BLaER1 treated with 17β-estradiol and CSF1 and Interleukin-3, amounts not matched to agents 10 nM and 100 nM (cell line): Measurements from ENCODE around the gene RPH3AL.

Source experiments
- H3K27ac ChIP-seq, 11 experiments: shearing (Covaris generic); formaldehyde crosslinking; 2 replicates each; pipeline ENCODE4 v1.8.1; 2022
- H3K27me3 ChIP-seq, 11 experiments: shearing (Covaris generic); formaldehyde crosslinking; 2 replicates each; pipeline ENCODE4 v1.8.1; 2022
- H3K36me3 ChIP-seq, 11 experiments: shearing (Covaris generic); formaldehyde crosslinking; 2 replicates each; pipeline ENCODE4 v1.8.1; 2022
- H3K4me1 ChIP-seq, 10 experiments: shearing (Covaris generic); formaldehyde crosslinking; 2 replicates each; pipeline ENCODE4 v1.8.1; 2022
- H3K4me2 ChIP-seq, 11 experiments: shearing (Covaris generic); formaldehyde crosslinking; 2 replicates each; pipeline ENCODE4 v1.8.1; 2022
- H3K4me3 ChIP-seq, 10 experiments: shearing (Covaris generic); formaldehyde crosslinking; 2 replicates each; pipeline ENCODE4 v1.8.1; 2022
- H3K9ac ChIP-seq, 11 experiments: shearing (Covaris generic); formaldehyde crosslinking; 2 replicates each; pipeline ENCODE4 v1.8.1; 2022
- H3K9me3 ChIP-seq, 11 experiments: shearing (Covaris generic); formaldehyde crosslinking; replicated peaks in 1 of 11; 2 replicates each; pipeline ENCODE4 v1.8.1; 2022
- H4K20me1 ChIP-seq, 11 experiments: shearing (Covaris generic); formaldehyde crosslinking; 2 replicates each; pipeline ENCODE4 v1.8.1; 2022
- Cebpa-rat ChIP-seq, 11 experiments: shearing (Covaris generic); IDR thresholded peaks; 2 replicates each; pipeline ENCODE4 v1.8.1; 2022

The RPH3AL gene

GRCh38 chr17:233473-233941 is 119.1 kb downstream of the RPH3AL start:
- no peaks in the 10 kb centered on the region for H3K9me3 ChIP-seq
- H3K36me3 ChIP-seq, result no peaks in the 10 kb centered on the region
- peaks cover 80 to 99% (median 90%) of the 10 kb centered on the region in 10 experiments for H3K4me1 ChIP-seq
- peak overlapping the region in 10 of 11 experiments; percentile 13 to 64 (median 52); a peak in 16 of 22 replicates for H3K27ac ChIP-seq
- peaks cover 0 to 7% (median 0%) of the 10 kb centered on the region in 11 experiments; a peak in 1 of 22 replicates for H3K27me3 ChIP-seq
- H3K4me3 ChIP-seq, result peak overlapping the region in 2 of 10 experiments; percentile 20 to 27; a peak in 2 of 20 replicates
- peak overlapping the region; percentile 72 to 92 (median 90) for H3K4me2 ChIP-seq
- peak overlapping the region in 5 of 11 experiments; percentile 0 to 46 (median 26); a peak in 6 of 22 replicates for H3K9ac ChIP-seq
- peaks cover 0 to 13% (median 0%) of the 10 kb centered on the region in 11 experiments; a peak in 3 of 22 replicates for H4K20me1 ChIP-seq
- TF ChIP-seq Cebpa-rat (IDR thresholded peaks at IDR 0.05), result no peak

- Histone ChIP-seq H3K9me3 (no peaks in the 10 kb centered on the region), H3K27ac (peak overlapping the region in 5 of 11 experiments; percentile 0 to 61 (median 42); a peak in 6 of 22 replicates), H3K4me2 (peak overlapping the region; percentile 72 to 92 (median 90)), H3K27me3 (peaks cover 0 to 7% (median 0%) of the 10 kb centered on the region in 11 experiments; a peak in 1 of 22 replicates), H3K4me3 (0 out of 20 replicates have a peak overlapping the region, but pooled peaks of 1 of the 10 experiments have one; percentile 6), H3K36me3 (no peaks in the 10 kb centered on the region), H4K20me1 (peaks cover 0 to 18% (median 0%) of the 10 kb centered on the region in 11 experiments; a peak in 3 of 22 replicates), H3K9ac (peak overlapping the region in 5 of 11 experiments; percentile 10 to 64 (median 54); a peak in 5 of 22 replicates), H3K4me1 (peaks cover 80 to 99% (median 90%) of the 10 kb centered on the region in 10 experiments)
- no peak for TF ChIP-seq Cebpa-rat (IDR thresholded peaks at IDR 0.05)
Observed at GRCh38 chr17:231966-232807, 120.4 kb downstream of the RPH3AL start.

DNA sequence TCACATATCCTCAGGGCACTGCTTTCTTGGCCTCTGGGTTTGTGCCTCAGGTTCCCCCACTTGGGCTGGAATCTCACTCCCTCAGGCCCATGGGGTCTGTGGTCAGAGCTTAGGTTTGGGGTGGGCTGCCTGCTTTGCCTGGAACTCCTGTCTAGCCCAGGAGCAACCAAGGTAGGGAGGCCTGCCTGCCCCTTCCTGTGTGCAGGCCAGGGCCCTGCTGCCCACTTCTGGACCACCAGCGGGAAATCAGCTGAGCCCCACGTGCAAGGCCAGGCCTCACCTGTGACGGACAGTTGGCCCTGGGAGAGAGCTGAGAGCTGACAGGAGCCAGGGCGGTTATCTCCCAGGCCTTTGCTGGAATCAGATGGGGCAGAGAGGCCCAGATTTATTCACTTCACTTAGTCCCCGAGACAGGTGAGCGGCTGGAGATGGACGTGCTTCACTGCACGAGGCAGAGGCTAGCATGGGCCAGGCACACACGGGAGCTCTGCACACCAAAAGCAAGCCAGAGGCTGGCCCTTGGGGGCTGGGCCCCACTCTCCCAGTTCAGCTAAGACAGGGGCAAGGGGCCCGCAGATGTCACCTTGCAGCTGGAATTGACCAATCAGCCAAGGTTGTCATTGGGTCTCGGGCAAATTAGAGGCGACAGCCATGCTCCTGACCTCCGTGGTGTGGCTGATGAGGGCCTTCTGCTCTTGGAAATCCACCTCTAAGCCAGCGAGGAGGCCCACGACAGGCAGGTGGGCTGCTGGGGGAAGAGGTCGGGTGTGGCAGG is 121.2 kb downstream of the RPH3AL start:
- Histone ChIP-seq H4K20me1 (peaks cover 0 to 18% (median 0%) of the 10 kb centered on the region in 11 experiments; a peak in 3 of 22 replicates), H3K36me3 (no peaks in the 10 kb centered on the region), H3K9me3 (no peaks in the 10 kb centered on the region), H3K4me1 (peaks cover 73 to 98% (median 88%) of the 10 kb centered on the region in 10 experiments), H3K27me3 (peaks cover 0 to 7% (median 0%) of the 10 kb centered on the region in 11 experiments; a peak in 1 of 22 replicates), H3K9ac (peak overlapping the region in 5 of 11 experiments; percentile 10 to 64 (median 54); a peak in 9 of 22 replicates), H3K27ac (peak overlapping the region in 5 of 11 experiments; percentile 0 to 61 (median 26); a peak in 6 of 22 replicates), H3K4me3 (0 out of 20 replicates have a peak overlapping the region, but pooled peaks of 1 of the 10 experiments have one; percentile 6), H3K4me2 (peak overlapping the region; percentile 72 to 92 (median 90))
- TF ChIP-seq Cebpa-rat (IDR thresholded peaks at IDR 0.05), result no peak

DNA sequence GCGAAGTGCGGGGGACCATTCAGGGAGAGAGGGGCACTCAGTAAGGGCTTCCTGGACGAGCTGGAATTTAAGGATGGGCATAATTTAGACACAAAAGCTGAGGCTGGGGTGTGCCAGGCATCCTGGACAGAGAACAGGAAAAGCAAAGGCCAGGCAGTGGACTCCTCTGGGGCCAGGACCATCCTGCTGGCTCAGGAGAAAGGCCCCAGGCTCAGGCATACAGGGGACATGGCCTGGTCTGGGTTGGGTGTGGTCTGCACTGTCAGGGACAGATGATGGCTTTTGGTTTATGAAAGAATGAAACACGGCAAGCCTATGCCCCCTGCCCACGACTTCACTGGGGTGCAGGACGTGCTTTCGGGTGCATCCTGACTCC is 122.2 kb downstream of the RPH3AL start:
- Histone ChIP-seq H3K9me3 (no peaks in the 10 kb centered on the region), H4K20me1 (peaks cover 0 to 18% (median 0%) of the 10 kb centered on the region in 11 experiments; a peak in 3 of 22 replicates), H3K27me3 (peaks cover 0 to 7% (median 0%) of the 10 kb centered on the region in 11 experiments; a peak in 1 of 22 replicates), H3K4me1 (peaks cover 73 to 90% (median 85%) of the 10 kb centered on the region in 10 experiments), H3K27ac (peak overlapping the region in 2 of 11 experiments; percentile 11 to 61; a peak in 2 of 22 replicates), H3K36me3 (no peaks in the 10 kb centered on the region), H3K4me2 (peak overlapping the region; percentile 22 to 92 (median 87); a peak in 20 of 22 replicates), H3K9ac (peak overlapping the region in 4 of 11 experiments; percentile 0 to 54 (median 40); a peak in 5 of 22 replicates), H3K4me3 (no peak overlapping the region)
- no peak for TF ChIP-seq Cebpa-rat (IDR thresholded peaks at IDR 0.05)

- peaks cover 70 to 85% (median 80%) of the 10 kb centered on the region in 10 experiments for H3K4me1 ChIP-seq
- no peak overlapping the region; a peak in 1 of 20 replicates for H3K4me3 ChIP-seq
- no peak for TF ChIP-seq Cebpa-rat (IDR thresholded peaks at IDR 0.05)
- H3K9ac ChIP-seq, result peak overlapping the region in 9 of 11 experiments; percentile 17 to 51 (median 47); a peak in 7 of 22 replicates
- H3K9me3 ChIP-seq, result no peaks in the 10 kb centered on the region
- peak overlapping the region in 2 of 11 experiments; percentile 16 to 41; a peak in 3 of 22 replicates for H3K27ac ChIP-seq
- peak overlapping the region; percentile 58 to 92 (median 87) for H3K4me2 ChIP-seq
- H3K36me3 ChIP-seq, result no peaks in the 10 kb centered on the region
- peaks cover 0 to 18% (median 0%) of the 10 kb centered on the region in 11 experiments; a peak in 3 of 22 replicates for H4K20me1 ChIP-seq
- peaks cover 0 to 7% (median 0%) of the 10 kb centered on the region in 11 experiments; a peak in 1 of 22 replicates for H3K27me3 ChIP-seq
Observed at GRCh38 chr17:229709-230394, 122.8 kb downstream of the RPH3AL start.

DNA sequence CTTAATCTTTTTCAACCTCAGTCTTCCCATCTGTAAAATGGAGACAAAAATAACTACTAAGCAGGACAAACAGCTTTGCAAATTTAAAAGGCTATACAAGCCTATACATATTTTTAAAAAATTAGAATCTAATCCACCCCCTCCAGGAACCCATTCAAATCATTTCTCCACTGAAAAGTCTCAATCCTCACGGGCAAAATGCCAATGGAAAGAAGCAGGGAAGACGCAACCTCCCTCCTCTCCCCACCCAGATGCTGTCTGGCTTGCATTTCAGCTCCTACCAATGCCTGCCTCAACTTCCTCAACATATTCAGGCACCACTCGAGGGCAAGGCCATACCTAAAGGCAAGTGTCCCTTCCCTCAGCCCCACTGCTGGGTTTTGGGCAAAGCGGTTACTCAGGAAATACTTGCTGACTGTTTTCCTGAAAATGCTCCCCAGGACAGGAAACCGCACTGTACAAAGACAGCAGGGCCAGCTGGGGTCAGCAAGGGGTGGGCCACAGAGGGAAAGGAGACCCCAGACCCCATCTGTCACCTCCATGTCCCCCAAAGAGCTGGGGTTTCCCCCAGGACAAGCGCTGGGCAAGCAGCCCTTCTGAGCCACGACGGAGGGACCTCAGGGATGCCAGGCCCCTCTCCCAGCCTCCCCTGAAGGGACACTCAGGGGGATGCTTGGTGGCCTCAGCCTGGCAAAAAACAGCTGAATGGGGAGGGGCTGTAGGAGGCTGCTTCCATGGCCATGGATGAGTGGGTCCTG is 123.5 kb downstream of the RPH3AL start:
- H3K4me2 ChIP-seq, result peak overlapping the region; percentile 58 to 92 (median 87)
- H3K27ac ChIP-seq, result peak overlapping the region in 3 of 11 experiments; percentile 6 to 41 (median 16); a peak in 4 of 22 replicates
- no peaks in the 10 kb centered on the region for H3K9me3 ChIP-seq
- no peaks in the 10 kb centered on the region for H3K36me3 ChIP-seq
- TF ChIP-seq Cebpa-rat (IDR thresholded peaks at IDR 0.05), result no peak
- H3K9ac ChIP-seq, result peak overlapping the region in 9 of 11 experiments; percentile 17 to 51 (median 47); a peak in 9 of 22 replicates
- peaks cover 0 to 18% (median 0%) of the 10 kb centered on the region in 11 experiments; a peak in 4 of 22 replicates for H4K20me1 ChIP-seq
- peaks cover 0 to 7% (median 0%) of the 10 kb centered on the region in 11 experiments; a peak in 1 of 22 replicates for H3K27me3 ChIP-seq
- H3K4me3 ChIP-seq, result no peak overlapping the region; a peak in 1 of 20 replicates
- H3K4me1 ChIP-seq, result peaks cover 64 to 81% (median 73%) of the 10 kb centered on the region in 10 experiments
